Caco-2 (cell line): ENCODE measurements around the gene ACSL5. TPM values are rescaled to one million over a fixed set of nuclear protein-coding genes. Genes with fewer than 3 reads are reported as not detected.

Experiments
- BruUV-seq: library from RNA; stranded (reverse); fragments of 400-500 nt; replicated peaks from 2 replicates; lab custom pipeline; 2021; lab: Mats Ljungman, UMichigan
- CTCF ChIA-PET: fragments of 300-600 bp; sonication (Branson Sonifier 250); formaldehyde crosslinking; loops from one replicate; lab custom pipeline; 2022; ENCODE audit warnings: antibody characterized with exemption; lab: Charles Lee
- POLR2A ChIA-PET: fragments of 300-600 bp; sonication (Branson Sonifier 250); formaldehyde crosslinking; loops from one replicate; lab custom pipeline; 2022; ENCODE audit warnings: antibody characterized with exemption; lab: Charles Lee
- DNase-seq, 2 experiments: peaks; one replicate each; pipeline versions ENCODE4 v3.0.0 to v3.0.0-alpha.2; 2020 to 2022
- H3K27me3 ChIP-seq: replicated peaks from 2 replicates; pipeline ENCODE4 v1.6.0; 2011; ENCODE audit warnings: low read length; ENCODE audit not compliant: control insufficient read depth, insufficient read depth
- H3K36me3 ChIP-seq: 2 replicates; pipeline ENCODE4 v1.5.1; 2011; ENCODE audit warnings: low read length; ENCODE audit not compliant: control insufficient read depth, insufficient read depth
- H3K4me1 ChIP-seq: fragments of 250-450 bp; sonication (Bioruptor Pico); 2 replicates; pipeline ENCODE4 v1.5.1; 2020; ENCODE audit warnings: mild to moderate bottlenecking
- H3K4me3 ChIP-seq: 2 replicates; pipeline ENCODE4 v1.5.1; 2011; ENCODE audit warnings: low read depth, mild to moderate bottlenecking, control low read depth, low read length
- H3K9me3 ChIP-seq: fragments of 250-450 bp; sonication (Bioruptor Pico); 2 replicates; pipeline ENCODE4 v1.5.1; 2020; ENCODE audit warnings: mild to moderate bottlenecking, moderate library complexity
- H3K27ac Mint-ChIP-seq: one replicate; pipeline ENCODE4 v1.8.0; 2022; ENCODE audit warnings: mixed read lengths; ENCODE audit not compliant: unreplicated experiment
- H3K27me3 Mint-ChIP-seq: one replicate; pipeline ENCODE4 v1.8.0; 2022; ENCODE audit warnings: mixed read lengths; ENCODE audit not compliant: insufficient read depth, unreplicated experiment
- H3K36me3 Mint-ChIP-seq: one replicate; pipeline ENCODE4 v1.8.0; 2022; ENCODE audit warnings: mild to moderate bottlenecking, mixed read lengths; ENCODE audit not compliant: insufficient read depth, unreplicated experiment
- H3K4me1 Mint-ChIP-seq: one replicate; pipeline ENCODE4 v1.8.0; 2022; ENCODE audit warnings: low read depth, mixed read lengths; ENCODE audit not compliant: unreplicated experiment
- H3K4me3 Mint-ChIP-seq: one replicate; pipeline ENCODE4 v1.8.0; 2022; ENCODE audit warnings: mild to moderate bottlenecking, moderate library complexity, mixed read lengths; ENCODE audit not compliant: unreplicated experiment
- H3K9me3 Mint-ChIP-seq: one replicate; pipeline ENCODE4 v1.8.0; 2022; ENCODE audit warnings: mixed read lengths; ENCODE audit not compliant: unreplicated experiment
- CTCF ChIP-seq, 2 experiments: fragments of 200-600 bp in 1 of 2; IDR thresholded peaks; 1 replicate in 1 of 2; 2 replicates in 1 of 2; pipeline versions ENCODE4 v1.5.1 to v1.8.0; 2011 to 2022; ENCODE audit warnings: antibody characterized with exemption in 1 of 2, control low read depth in 1 of 2, inconsistent platforms in 1 of 2, low read depth in 1 of 2, low read length in 1 of 2, mild to moderate bottlenecking in 1 of 2, moderate library complexity in 1 of 2; ENCODE audit not compliant: insufficient read depth in 1 of 2, severe bottlenecking in 1 of 2, unreplicated experiment in 1 of 2
- intact Hi-C: fragments of 100-400 bp; cut with micrococcal nuclease; formaldehyde crosslinking; loops from one replicate; pipeline ENCODE4 v1.10.0; 2022; ENCODE audit not compliant: unreplicated experiment
- total RNA-seq: library from RNA; stranded (reverse); gene quantifications from 2 replicates; pipeline ENCODE4 v1.2.3, GENCODE V29; 2022

ACSL5 gene
- total RNA-seq, 1 experiment from 2014 or later, result 46.6 TPM

- Mint-ChIP-seq H3K36me3 (no peaks in the 10 kb centered on the region), H3K27me3 (no peaks in the 10 kb centered on the region), H3K4me1 (peaks cover 31% of the 10 kb centered on the region), H3K27ac (no peak overlapping the region), H3K9me3 (no peaks in the 10 kb centered on the region), H3K4me3 (no peak overlapping the region)
- TF ChIP-seq CTCF (IDR thresholded peaks at IDR 0.05; ENCODE audit: insufficient read depth in 1 of 2, low read depth in 1 of 2, low read length in 1 of 2, severe bottlenecking in 1 of 2, unreplicated experiment in 1 of 2), result peak in 1 of 2 experiments; percentile 23
- no peaks in the 10 kb centered on the region for H3K36me3 ChIP-seq
- CTCF ChIA-PET, result interaction anchor here (1.2 kb wide), 1 partner anchor 110 kb away, joined by 3 read pairs; no protein-coding TSS in a partner anchor
- H3K27me3 ChIP-seq, result no peaks in the 10 kb centered on the region
- peak in 1 of 2 experiments; percentile 23 for DNase-seq
- intact Hi-C loops, result loop anchor here (5.0 kb wide), 1 partner anchor 35 kb away; no protein-coding TSS in a partner anchor
- H3K9me3 ChIP-seq, result no peaks in the 10 kb centered on the region
- H3K4me1 ChIP-seq, result peaks cover 63% of the 10 kb centered on the region
- POLR2A ChIA-PET, result no interaction called here
- no TSS peak for BruUV-seq
- H3K4me3 ChIP-seq, result no peak overlapping the region
Measured at GRCh38 chr10:112361951-112362751, 11.8 kb upstream of the ACSL5 start.

- H3K27me3 ChIP-seq, result no peaks in the 10 kb centered on the region
- H3K36me3 ChIP-seq, result no peaks in the 10 kb centered on the region
- ChIA-PET CTCF (no interaction called here), POLR2A (no interaction called here)
- no peaks in the 10 kb centered on the region for H3K9me3 Mint-ChIP-seq
- no peaks in the 10 kb centered on the region for H3K9me3 ChIP-seq
- H3K4me1 Mint-ChIP-seq, result peaks cover 34% of the 10 kb centered on the region
- intact Hi-C loops, result loop anchor here (5.0 kb wide), 1 partner anchor 34 kb away; no protein-coding TSS in a partner anchor
- H3K4me1 ChIP-seq, result peaks cover 64% of the 10 kb centered on the region
- no peak overlapping the region for H3K27ac Mint-ChIP-seq
- no peaks in the 10 kb centered on the region for H3K27me3 Mint-ChIP-seq
- H3K4me3 Mint-ChIP-seq, result no peak overlapping the region
- peak in 1 of 2 experiments; percentile 28 for DNase-seq
- H3K4me3 ChIP-seq, result no peak overlapping the region
- no peak for TF ChIP-seq CTCF (IDR thresholded peaks at IDR 0.05; ENCODE audit: insufficient read depth in 1 of 2, low read depth in 1 of 2, low read length in 1 of 2, severe bottlenecking in 1 of 2, unreplicated experiment in 1 of 2)
- no peaks in the 10 kb centered on the region for H3K36me3 Mint-ChIP-seq
- no TSS peak for BruUV-seq
Measured at GRCh38 chr10:112362833-112363232, 11.1 kb upstream of the ACSL5 start.

DNA sequence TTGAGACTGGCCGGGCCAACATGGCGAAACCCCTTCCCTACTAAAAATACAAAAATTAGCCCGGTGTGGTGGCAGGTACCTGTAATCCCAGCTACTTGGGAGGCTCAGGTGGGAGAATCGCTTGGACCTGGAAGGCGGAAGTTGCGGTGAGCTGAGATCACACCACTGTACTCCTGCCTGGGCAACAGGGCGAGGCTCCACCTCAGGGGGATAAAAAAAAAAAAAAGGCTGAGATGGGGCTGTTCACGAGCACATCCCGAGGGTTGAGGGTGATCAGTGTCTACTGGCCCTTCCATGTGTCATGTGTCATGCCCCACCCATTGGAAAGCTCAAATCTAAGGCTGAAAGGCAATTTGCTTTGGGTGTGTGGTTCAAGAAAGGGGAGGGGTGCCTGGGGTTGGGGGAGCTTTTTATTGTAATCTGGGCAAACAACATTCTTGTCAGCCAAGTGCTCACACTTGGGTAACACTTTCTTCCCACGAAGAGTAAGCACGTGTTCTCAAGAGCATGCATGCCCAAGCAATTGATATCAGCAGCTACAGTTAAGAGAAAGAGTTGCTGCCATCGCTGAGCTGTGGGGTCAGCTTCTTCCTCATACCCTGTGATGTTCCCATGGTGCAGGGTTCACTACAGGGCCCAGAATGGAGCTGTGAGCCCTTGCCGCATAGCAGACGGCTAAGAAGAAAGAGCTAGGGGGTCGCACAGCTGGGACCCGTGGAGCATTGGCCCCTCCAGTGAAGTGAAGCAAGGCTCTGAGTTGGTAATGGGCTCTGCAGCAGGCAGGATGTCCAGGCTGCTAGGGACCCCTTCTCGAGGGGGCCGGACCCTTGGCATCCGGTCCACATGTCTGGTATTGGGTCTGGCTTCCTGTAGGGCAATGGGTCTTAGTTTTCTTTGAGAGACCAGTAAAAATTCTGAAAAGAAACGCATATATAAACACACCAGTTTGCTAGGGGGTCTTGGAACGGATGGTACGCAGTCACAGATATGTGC lies 9.9 kb upstream of the ACSL5 start:
- H3K27ac Mint-ChIP-seq, result peak overlapping the region; percentile 78
- no TSS peak for BruUV-seq

More for the DNA sequence above, 9.9 kb upstream of the ACSL5 start:
- no peak overlapping the region for H3K4me3 Mint-ChIP-seq
- no peak for TF ChIP-seq CTCF (IDR thresholded peaks at IDR 0.05; ENCODE audit: insufficient read depth in 1 of 2, low read depth in 1 of 2, low read length in 1 of 2, severe bottlenecking in 1 of 2, unreplicated experiment in 1 of 2)
- Histone ChIP-seq H3K36me3 (no peaks in the 10 kb centered on the region), H3K9me3 (no peaks in the 10 kb centered on the region), H3K4me3 (no peak overlapping the region), H3K27me3 (no peaks in the 10 kb centered on the region), H3K4me1 (peaks cover 64% of the 10 kb centered on the region)
- no peaks in the 10 kb centered on the region for H3K36me3 Mint-ChIP-seq
- CTCF ChIA-PET, result interaction anchor here (2.5 kb wide), 1 partner anchor 11 kb away, joined by 19 read pairs; the partner anchor contains the start of gene ACSL5
- no peaks in the 10 kb centered on the region for H3K9me3 Mint-ChIP-seq
- DNase-seq, result peak in 1 of 2 experiments; percentile 27
- peaks cover 34% of the 10 kb centered on the region for H3K4me1 Mint-ChIP-seq
- POLR2A ChIA-PET, result interaction anchor here (2.3 kb wide), 1 partner anchor 10 kb away, joined by 12 read pairs; the partner anchor contains the start of gene ACSL5
- no peaks in the 10 kb centered on the region for H3K27me3 Mint-ChIP-seq
- intact Hi-C loops, result loop anchor here (5.0 kb wide), 1 partner anchor 33 kb away; no protein-coding TSS in a partner anchor
